Superior temporal gyrus (tissue), 1 donor: ENCODE results near the gene CD5L.

ENCODE experiments used
- DNase-seq: peaks from one replicate; pipeline ENCODE4 v3.0.0-alpha.2; 2016; ENCODE audit errors: extremely low spot score

The CD5L gene

DNA sequence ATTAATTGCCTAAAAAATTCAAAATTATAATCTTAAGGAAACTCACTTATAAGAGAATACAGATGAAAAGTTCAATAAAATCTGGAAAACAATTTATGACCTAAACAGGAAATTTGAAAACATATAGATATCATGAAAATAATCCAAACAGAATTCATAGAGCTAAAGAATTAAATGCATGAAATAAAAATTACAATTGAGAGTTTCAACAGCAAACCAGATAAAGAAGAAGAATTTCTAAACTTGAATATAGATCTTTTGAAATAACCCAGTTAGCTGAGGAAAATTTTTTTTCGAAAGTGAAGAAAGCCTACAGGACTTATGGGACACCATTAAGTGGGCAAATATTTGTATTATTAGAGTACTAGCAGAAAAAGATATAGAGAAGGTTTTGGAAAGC, 28.3 kb downstream of the CD5L start:
- no peak for DNase-seq

GRCh38 chr1:157806431-157807149, 35.0 kb downstream of the CD5L start:
- DNase-seq = no peak

DNA sequence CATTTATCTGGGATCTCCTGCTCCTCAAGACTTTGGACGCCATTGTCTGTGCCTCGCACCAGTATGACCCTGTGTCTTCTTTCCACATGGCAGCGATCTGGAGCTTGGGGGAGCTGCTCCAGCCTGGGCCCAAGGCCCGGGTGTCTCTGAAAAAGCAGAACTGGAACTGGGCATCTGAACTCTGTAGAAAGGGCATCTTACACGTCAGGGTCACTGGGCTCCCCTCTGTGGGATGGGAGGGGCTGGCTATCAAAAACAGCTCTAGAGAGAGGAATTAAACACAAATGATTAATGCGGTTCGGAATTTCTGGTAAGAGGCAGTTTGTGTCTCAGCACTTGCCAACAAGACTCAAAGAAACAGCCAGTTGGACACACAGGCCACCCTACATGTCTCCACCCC, 37.8 kb downstream of the CD5L start:
- DNase-seq = no peak

DNA sequence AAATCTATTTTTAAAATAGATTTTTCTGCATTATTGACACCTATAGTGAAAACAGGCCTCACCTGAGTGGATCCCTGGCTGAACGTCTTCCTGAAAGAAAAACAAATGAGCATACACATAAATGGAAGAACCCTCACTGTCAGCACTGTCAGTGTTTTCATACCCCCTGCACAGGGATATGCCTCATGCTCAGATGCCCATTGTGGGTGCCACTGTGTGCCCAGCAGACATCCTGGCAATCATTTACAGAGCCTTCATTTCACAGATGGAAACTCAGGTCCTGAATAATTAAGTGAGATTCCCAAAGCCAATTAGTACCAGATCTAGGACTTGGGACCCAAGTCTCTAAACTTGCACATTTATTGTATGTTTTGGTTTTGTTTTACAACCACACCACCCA, 41.6 kb downstream of the CD5L start:
- no peak for DNase-seq

DNA sequence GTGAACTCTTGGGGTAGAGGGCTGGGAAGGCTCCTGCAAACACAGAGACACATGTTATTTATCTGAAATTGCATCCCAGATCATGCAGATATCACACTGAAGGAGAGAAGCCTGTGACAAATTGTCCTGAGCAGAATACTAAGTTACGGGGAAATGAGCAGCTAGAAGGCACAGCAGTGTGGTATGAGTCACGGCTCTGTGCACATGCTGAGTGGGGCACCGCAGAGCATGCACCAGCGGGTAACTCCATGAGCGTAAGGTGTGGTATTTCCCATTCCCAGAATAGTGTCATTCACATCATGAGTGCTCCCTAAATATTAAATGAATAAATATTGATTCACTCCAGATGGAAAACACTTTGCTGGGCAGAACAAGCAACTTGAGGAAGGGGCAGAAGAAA, 43.4 kb downstream of the CD5L start:
- DNase-seq = no peak

DNA sequence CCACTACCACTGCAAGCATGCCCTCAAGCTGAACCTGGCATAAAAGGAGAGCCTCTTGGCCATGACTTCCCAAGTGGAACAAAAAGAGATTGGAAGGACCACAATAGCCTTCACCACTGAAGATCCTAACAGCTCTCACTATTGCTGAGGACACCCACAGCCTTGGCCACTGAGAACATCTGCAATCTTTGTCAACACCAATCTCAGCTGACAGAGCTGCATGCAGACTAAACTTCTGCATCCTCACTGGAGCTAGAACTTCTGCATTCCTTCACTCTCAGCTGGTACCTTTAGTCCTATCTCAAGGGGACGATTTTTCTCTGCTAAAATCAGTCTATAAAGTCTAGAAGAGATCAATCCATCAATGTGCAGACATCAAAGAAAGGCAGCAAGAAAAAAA, 56.4 kb downstream of the CD5L start:
- DNase-seq = no peak

- DNase-seq = no peak
Measured at GRCh38 chr1:157784801-157785200, 56.8 kb downstream of the CD5L start.

DNA sequence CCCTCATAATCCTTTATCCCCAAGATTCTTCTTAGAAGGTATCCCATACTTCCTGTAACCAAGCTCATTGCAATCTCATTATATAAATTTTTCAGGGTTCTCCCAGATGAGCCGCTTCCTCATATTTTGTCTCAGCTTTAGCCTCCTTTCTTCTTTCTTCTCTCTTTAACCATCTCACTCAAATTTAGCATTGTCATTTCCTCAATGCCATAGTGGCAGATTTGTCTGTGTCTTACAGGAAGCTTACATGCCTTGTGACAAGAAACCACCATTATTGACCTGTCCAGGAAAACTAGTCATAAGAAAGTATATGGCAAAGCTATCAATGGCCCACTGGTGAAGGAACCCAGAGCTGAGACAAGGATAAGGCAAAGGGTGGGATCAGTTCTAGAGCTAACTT, 58.7 kb downstream of the CD5L start:
- no peak for DNase-seq

- DNase-seq = no peak
Measured at GRCh38 chr1:157781048-157781447, 60.6 kb downstream of the CD5L start.
